Epithelial cell of proximal tubule (primary cell): ENCODE data around the gene RAB10. TPM values are rescaled to one million over a fixed set of nuclear protein-coding genes. Genes with fewer than 3 reads are reported as not detected.
"Not testable (repeated sequence)": the region's sequence is repeated elsewhere in the genome, so short reads cannot be mapped to it uniquely, and the experiment has no call there.

ENCODE experiments used
- DNase-seq: peaks from one replicate; pipeline ENCODE4 v3.0.0-alpha.2; 2011; ENCODE audit warnings: low read depth
- H3K4me3 ChIP-seq: 2 replicates; pipeline ENCODE4 v1.5.1; 2011; ENCODE audit warnings: low read depth, mild to moderate bottlenecking, low read length
- CTCF ChIP-seq: conservative IDR thresholded peaks from 2 replicates; pipeline ENCODE4 v1.5.1; 2012; ENCODE audit warnings: low read depth, mild to moderate bottlenecking, low read length
- total RNA-seq: library from RNA; depleted of rRNA; stranded (reverse); fragments of >200 nt; gene quantifications from 2 replicates; pipeline ENCODE4 v1.2.3, GENCODE V29; 2015

Gene RAB10
- total RNA-seq, 1 donor from 2014 or later = 154 TPM

GRCh38 chr2:26081556-26081955 lies 47.7 kb downstream of the RAB10 start:
- TF ChIP-seq CTCF = no peak
- no peak for DNase-seq
- no peak overlapping the region for H3K4me3 ChIP-seq

GRCh38 chr2:26086155-26086637 lies 52.3 kb downstream of the RAB10 start:
- no peak for DNase-seq

GRCh38 chr2:26086779-26087178 lies 52.9 kb downstream of the RAB10 start:
- no peak overlapping the region for H3K4me3 ChIP-seq
- no peak for TF ChIP-seq CTCF
- no peak for DNase-seq

More at GRCh38 chr2:26086155-26086637, 52.3 kb downstream of the RAB10 start:
- TF ChIP-seq CTCF = no peak
- H3K4me3 ChIP-seq = no peak overlapping the region

- DNase-seq = no peak
- no peak overlapping the region for H3K4me3 ChIP-seq
- TF ChIP-seq CTCF = peak; percentile 77
Observed at GRCh38 chr2:26088038-26088643, 54.3 kb downstream of the RAB10 start.

- not testable (repeated sequence) for H3K4me3 ChIP-seq, DNase-seq
Observed at GRCh38 chr2:26088931-26089330, 55.0 kb downstream of the RAB10 start.

GRCh38 chr2:26089337-26089736 lies 55.5 kb downstream of the RAB10 start:
- TF ChIP-seq CTCF = no peak
- no peak for DNase-seq

GRCh38 chr2:26095758-26096157 lies 61.9 kb downstream of the RAB10 start:
- DNase-seq = no peak
- H3K4me3 ChIP-seq = no peak overlapping the region
- no peak for TF ChIP-seq CTCF

More at GRCh38 chr2:26089337-26089736, 55.5 kb downstream of the RAB10 start:
- no peak overlapping the region for H3K4me3 ChIP-seq

- H3K4me3 ChIP-seq = no peak overlapping the region
- DNase-seq = no peak
- TF ChIP-seq CTCF = no peak
Observed at GRCh38 chr2:26099933-26100332, 66.0 kb downstream of the RAB10 start.
